Measurements from ENCODE around the gene CEACAM4.
"Not testable (repeated sequence)": the region's sequence is repeated elsewhere in the genome, so short reads cannot be mapped to it uniquely, and the experiment has no call there.

CEACAM4 gene

GRCh38 chr19:41582577-41583182 is 44.2 kb downstream of the CEACAM4 start:
- DNase-seq, result not testable (repeated sequence)

- DNase-seq, result not testable (repeated sequence)
Observed at GRCh38 chr19:41581068-41581467, 45.8 kb downstream of the CEACAM4 start.

DNA sequence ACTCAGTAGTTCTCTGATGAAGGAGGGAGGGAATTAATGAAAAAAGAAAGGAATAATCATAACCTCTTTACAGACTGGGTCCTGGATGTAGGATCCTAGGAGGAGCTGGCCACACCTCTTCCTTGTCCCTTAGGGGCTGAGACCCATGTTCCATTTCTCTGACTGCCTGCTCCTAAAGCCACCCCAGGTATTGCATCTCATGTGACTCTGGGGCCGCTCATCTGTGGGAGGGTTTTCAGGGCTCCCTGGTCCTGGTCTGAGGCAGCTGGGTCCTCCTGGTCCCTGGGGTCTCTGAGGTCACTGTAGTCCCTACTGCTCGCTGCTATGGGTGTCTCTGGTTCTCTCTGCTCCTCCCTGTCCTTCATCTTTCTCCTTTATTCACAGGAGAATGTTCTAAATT is 48.0 kb downstream of the CEACAM4 start:
- DNase-seq, result no peak

DNA sequence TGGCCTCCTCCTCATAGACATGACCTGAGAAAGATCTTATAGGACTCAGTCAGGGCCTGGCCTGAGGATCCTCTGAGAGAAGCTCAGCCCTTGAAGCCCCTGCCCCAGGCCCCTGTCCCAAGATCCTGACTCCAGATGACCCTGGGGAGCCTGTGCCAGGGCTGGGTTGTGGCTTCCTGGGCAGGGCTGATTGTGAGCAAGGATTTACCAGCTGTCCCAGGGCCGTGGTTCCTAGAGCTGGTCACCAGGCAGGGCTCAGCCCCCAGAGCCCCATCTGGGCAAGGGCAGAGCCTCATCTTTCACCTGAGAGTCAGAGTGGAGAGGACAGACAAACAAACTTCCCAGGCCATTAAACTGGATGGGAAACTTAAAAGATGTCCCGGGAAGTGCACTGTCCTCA is 49.0 kb downstream of the CEACAM4 start:
- DNase-seq, result no peak

GRCh38 chr19:41577144-41577830 is 49.6 kb downstream of the CEACAM4 start:
- no peak for DNase-seq

DNA sequence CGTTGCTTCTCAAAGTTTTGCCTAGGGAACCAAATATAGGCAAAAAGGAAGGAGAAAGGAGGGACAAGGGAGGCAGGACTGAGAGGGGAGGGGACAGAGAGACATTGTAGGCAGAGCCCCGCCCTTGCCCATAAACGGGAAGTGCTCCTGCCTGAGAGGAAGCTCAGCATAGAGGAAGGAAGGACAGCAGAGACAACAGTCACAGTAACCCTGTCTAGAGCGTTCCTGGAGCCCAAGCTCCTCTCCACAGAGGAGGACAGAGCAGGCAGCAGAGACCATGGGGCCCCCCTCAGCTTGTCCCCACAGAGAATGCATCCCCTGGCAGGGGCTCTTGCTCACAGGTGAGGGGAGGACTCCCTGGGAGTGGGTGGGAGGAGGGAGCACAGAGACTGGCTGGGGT is 50.9 kb downstream of the CEACAM4 start, which contains the start of gene CEACAM21:
CEACAM21 (plus strand) TSS at position 169 of the 400 bp plus-strand sequence; CDS start at position 278, 109 bp downstream.
- no peak for DNase-seq

DNA sequence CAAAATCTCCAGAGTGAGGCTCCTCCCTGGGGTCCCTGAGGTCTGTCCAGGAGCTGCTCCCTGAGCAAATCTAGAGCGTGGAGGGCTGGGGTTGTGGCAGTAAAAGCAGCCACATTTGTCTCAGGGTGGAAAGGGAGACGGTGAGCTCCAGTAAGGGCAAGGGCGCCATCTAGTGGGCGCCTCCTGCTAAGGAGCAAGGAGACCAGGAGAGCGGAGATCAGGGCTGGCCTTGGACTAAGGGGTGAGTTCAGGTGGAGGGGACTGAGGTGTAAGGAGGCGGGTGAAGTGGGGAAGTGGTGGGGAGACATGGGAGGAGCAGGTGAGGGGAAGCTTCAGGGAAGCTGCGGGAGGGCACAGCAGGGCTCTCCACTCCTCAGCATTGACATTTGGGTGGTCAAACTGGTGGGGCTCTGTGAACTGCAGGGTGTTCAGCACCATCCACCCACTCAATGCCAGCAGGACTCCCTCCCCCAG is 56.2 kb downstream of the CEACAM4 start:
- DNase-seq, result no peak

GRCh38 chr19:41570179-41570578 is 56.7 kb downstream of the CEACAM4 start:
- DNase-seq, result no peak

DNA sequence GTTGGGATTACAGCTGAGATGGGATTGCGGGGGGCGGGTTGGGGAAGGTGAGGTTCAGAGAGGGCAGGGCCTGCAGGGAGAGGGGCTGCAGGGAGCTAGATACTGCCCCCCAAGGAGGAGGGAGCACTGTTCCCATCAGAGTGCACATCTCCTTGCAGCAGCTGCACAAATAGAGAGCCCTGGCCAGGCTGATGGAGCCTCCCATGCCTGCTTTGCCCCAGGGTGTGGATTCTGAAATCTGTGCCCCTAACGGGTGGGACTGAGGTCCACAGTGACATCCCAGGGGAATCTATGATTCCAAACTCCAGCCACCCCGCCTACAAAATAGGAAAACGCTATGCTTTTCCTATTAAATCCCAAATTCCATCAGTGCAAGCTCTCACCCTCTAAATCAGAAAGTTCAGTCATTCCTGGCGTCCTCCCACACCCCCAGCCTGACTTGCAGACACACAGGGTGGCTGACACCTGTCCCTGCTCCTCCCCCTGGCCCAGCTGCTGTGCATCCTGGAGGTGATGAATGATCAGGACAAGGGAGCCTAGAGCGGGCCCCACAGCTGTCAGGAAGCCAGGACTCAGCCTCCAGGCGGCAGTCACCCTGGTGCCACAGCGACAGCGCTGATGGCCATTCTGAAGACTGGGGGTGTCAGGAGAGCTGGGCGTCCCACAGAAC is 57.3 kb downstream of the CEACAM4 start:
- DNase-seq, result no peak

Data from NCI-H524 treated with DMSO at 0.1 percent for 48 hours (cell line).